Lower lobe of right lung (tissue), 2 donors: ENCODE measurements around the gene GSTP1. TPM values are rescaled to one million over a fixed set of nuclear protein-coding genes. Genes with fewer than 3 reads are reported as not detected.
"Not testable (repeated sequence)": the region's sequence is repeated elsewhere in the genome, so short reads cannot be mapped to it uniquely, and the experiment has no call there.

Experiments
- ATAC-seq, 2 donors: fragments of 200-7000 bp; cut with Tn5 transposase; one replicate each; pipeline ENCODE4 v1.9.1; 2020 to 2022; ENCODE audit warnings: mild to moderate bottlenecking in 2 of 2, moderate library complexity in 2 of 2
- DNase-seq: peaks from one replicate; pipeline ENCODE4 v3.0.0-alpha.2; 2020
- H3K27ac ChIP-seq: fragments of 200-600 bp; one replicate; pipeline ENCODE4 v1.8.0; 2022
- H3K27me3 ChIP-seq: fragments of 200-600 bp; one replicate; pipeline ENCODE4 v1.8.0; 2022; ENCODE audit warnings: low read depth
- H3K36me3 ChIP-seq: fragments of 200-600 bp; one replicate; pipeline ENCODE4 v1.8.0; 2022; ENCODE audit warnings: mild to moderate bottlenecking
- H3K4me1 ChIP-seq: fragments of 200-600 bp; one replicate; pipeline ENCODE4 v1.8.0; 2022
- H3K4me3 ChIP-seq: fragments of 200-600 bp; one replicate; pipeline ENCODE4 v1.8.0; 2022; ENCODE audit warnings: mild to moderate bottlenecking
- H3K9me3 ChIP-seq: fragments of 200-600 bp; one replicate; pipeline ENCODE4 v1.8.0; 2022
- CTCF ChIP-seq: fragments of 200-600 bp; IDR thresholded peaks from one replicate; pipeline ENCODE4 v1.8.0; 2022; ENCODE audit warnings: antibody characterized with exemption, mild to moderate bottlenecking
- intact Hi-C: fragments of 100-400 bp; cut with DNase I; formaldehyde crosslinking; loops from one replicate; pipeline ENCODE4 v1.11.0; 2022
- total RNA-seq: library from RNA; stranded (reverse); fragmentation: NEBNext Ultra II Directional; extraction: Animal tissue kit (Norgen Biotek cat#: 25700); gene quantifications from one replicate; pipeline ENCODE4 v1.2.1, GENCODE V29; 2021
- donor health status: DM: no; HTN: yes; CAD: no; lungs with severe emphysema.

The GSTP1 gene
- total RNA-seq, 1 donor from 2014 or later, result 677 TPM

DNA sequence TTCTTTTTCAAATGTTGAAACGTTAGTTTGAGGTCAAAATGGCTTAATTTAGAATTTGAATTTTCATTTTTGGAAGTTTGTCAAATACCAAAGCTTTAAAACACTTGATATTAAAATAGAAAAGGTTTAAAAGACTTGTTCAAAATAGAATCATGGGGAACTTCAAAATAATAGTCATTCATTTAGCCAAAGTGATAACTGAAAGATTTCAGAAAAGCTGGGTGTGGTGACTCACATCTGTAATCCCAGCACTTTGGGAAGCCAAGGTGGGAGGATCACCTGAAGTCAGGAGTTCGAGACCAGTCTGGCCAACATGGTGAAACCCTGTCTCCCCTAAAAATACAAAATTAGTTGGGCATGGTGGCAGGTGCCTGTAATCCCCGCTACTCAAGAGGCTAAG is 10.9 kb downstream of the GSTP1 start:
- Histone ChIP-seq H3K27ac (no peak overlapping the region), H3K36me3 (no peaks in the 10 kb centered on the region), H3K4me3 (no peak overlapping the region), H3K27me3 (no peaks in the 10 kb centered on the region), H3K4me1 (no peaks in the 10 kb centered on the region), H3K9me3 (no peaks in the 10 kb centered on the region)
- ATAC-seq, result no peak
- TF ChIP-seq CTCF, result no peak
- intact Hi-C loops, result no loop called here
- DNase-seq, result no peak

DNA sequence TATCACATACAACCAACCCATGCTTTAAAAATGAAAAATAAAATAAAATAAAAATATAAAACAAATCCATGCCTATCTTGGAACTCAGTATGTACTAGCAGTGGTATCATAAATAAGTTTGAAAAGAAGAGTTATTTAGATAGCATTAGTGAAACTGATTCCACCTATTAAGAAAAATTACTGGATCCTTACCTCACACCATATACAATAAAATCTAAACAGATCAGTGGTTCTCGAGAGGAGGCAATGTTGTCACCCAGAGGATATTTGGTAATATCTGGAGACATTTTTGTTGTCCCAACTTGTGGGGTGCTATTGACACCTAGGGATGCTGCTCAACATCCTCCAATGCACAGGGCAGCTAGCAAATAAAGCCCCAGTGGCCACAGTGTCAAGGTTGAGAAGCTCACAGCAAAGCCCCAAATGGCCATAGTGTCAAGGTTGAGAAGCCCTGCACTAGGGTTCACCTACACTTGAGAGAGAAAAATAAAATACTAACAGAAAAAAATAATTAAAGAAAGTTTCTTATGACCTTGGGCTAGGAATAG is 13.2 kb downstream of the GSTP1 start:
- Histone ChIP-seq H3K4me3 (no peak overlapping the region), H3K36me3 (no peaks in the 10 kb centered on the region), H3K27ac (no peak overlapping the region), H3K4me1 (no peaks in the 10 kb centered on the region), H3K9me3 (no peaks in the 10 kb centered on the region), H3K27me3 (no peaks in the 10 kb centered on the region)
- no peak for ATAC-seq
- intact Hi-C loops, result no loop called here
- TF ChIP-seq CTCF, result no peak
- no peak for DNase-seq

- H3K9me3 ChIP-seq, H3K27me3 ChIP-seq, ATAC-seq, intact Hi-C loops, H3K4me1 ChIP-seq, H3K27ac ChIP-seq, H3K4me3 ChIP-seq, H3K36me3 ChIP-seq, DNase-seq: not testable (repeated sequence)
Measured at GRCh38 chr11:67597458-67597857, 13.8 kb downstream of the GSTP1 start.

GRCh38 chr11:67597963-67598362 is 14.4 kb downstream of the GSTP1 start:
- ATAC-seq, H3K9me3 ChIP-seq, intact Hi-C loops, H3K4me1 ChIP-seq, H3K36me3 ChIP-seq, H3K4me3 ChIP-seq, H3K27me3 ChIP-seq, DNase-seq, H3K27ac ChIP-seq: not testable (repeated sequence)

DNA sequence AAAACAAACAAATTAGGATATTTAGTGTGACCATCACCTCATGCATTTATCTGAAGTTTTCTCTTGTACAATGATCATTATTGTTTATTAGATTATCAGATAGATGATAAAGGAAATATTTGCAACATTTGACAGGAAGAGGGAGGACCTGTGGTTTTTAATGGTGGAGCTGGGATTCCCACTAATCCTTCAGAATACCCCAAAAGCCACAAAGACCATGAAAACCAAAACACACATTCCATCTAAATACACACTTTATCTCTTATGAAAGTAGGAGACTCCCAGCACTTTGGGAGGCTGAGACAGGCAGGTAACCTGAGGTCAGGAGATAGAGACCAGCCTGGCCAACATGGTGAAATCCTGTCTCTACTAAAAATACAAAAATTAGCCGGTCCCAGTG is 15.5 kb downstream of the GSTP1 start:
- no peak for ATAC-seq
- intact Hi-C loops, result no loop called here

DNA sequence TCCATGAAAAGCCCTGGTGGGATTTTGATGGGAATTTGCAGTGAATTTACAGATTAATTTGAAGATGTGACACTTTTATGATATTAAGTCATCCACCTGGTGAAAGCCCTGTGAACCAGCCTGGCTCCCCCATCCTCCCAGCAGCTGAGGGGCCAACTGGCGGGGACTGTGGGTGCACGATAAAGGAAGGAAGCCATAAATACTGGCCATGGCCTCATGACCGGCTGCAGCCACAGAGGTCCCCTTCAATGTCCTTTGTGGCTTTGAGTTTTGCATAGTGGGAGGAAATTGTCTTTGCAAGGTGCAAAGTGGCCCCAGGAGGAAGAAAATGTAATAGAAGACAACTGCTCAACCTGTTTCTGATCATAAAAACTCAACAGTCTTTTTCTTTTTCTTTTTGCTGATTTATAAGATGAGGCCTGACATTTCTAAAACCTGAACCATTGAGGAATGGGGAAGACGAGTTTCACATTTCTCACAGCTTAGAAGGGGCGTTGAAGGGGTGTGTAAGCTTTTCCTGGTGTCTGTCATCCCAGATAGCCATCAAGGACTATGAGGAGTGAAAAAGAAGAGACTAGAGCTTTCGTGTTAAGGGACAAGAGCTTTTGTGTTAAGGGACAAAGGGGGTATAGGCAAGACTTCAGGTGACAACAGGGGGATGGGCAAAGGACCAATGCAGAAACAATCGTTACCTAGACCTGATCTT is 16.9 kb downstream of the GSTP1 start:
- H3K27me3 ChIP-seq, result no peaks in the 10 kb centered on the region
- H3K4me3 ChIP-seq, result no peak overlapping the region
- H3K9me3 ChIP-seq, result no peaks in the 10 kb centered on the region
- intact Hi-C loops, result no loop called here
- no peak for ATAC-seq
- H3K27ac ChIP-seq, result no peak overlapping the region
- H3K4me1 ChIP-seq, result no peaks in the 10 kb centered on the region
- DNase-seq, result no peak
- no peaks in the 10 kb centered on the region for H3K36me3 ChIP-seq
- TF ChIP-seq CTCF, result no peak

More for the DNA sequence above, 15.5 kb downstream of the GSTP1 start:
- Histone ChIP-seq H3K36me3 (no peaks in the 10 kb centered on the region), H3K27ac (no peak overlapping the region), H3K9me3 (no peaks in the 10 kb centered on the region), H3K4me3 (no peak overlapping the region), H3K27me3 (no peaks in the 10 kb centered on the region), H3K4me1 (no peaks in the 10 kb centered on the region)
- TF ChIP-seq CTCF, result no peak
- no peak for DNase-seq
